Measurements from ENCODE around the gene NCAM1.

The NCAM1 gene

GRCh38 chr11:112997857-112998466 is 36.7 kb downstream of the NCAM1 start:
- Histone ChIP-seq H3K27ac (ENCODE audit: low read depth, low read length) (no peak overlapping the region), H3K36me3 (ENCODE audit: insufficient read depth, low read length) (no peaks in the 10 kb centered on the region), H3K4me1 (ENCODE audit: insufficient read depth, low read length) (peaks cover 9% of the 10 kb centered on the region), H3K4me3 (ENCODE audit: low read length) (no peak overlapping the region), H3K9me3 (ENCODE audit: insufficient read depth, low read depth, low read length) (no peaks in the 10 kb centered on the region), H3K27me3 (ENCODE audit: insufficient read depth, low read length) (no peaks in the 10 kb centered on the region), H3K9ac (ENCODE audit: low read depth, low read length) (no peak overlapping the region)
- 81% methylated on average over 3 of the region's 3 CpGs for WGBS

GRCh38 chr11:112999520-112999919 is 38.3 kb downstream of the NCAM1 start:
- Histone ChIP-seq H3K4me1 (ENCODE audit: insufficient read depth, low read length) (peaks cover 9% of the 10 kb centered on the region), H3K27ac (ENCODE audit: low read depth, low read length) (no peak overlapping the region)
- WGBS, result 94% methylated on average over 2 of the region's 2 CpGs

GRCh38 chr11:113001709-113002108 is 40.5 kb downstream of the NCAM1 start:
- no peaks in the 10 kb centered on the region for H3K36me3 ChIP-seq (ENCODE audit: insufficient read depth, low read length)
- H3K9me3 ChIP-seq (ENCODE audit: insufficient read depth, low read depth, low read length), result no peaks in the 10 kb centered on the region
- no peak overlapping the region for H3K9ac ChIP-seq (ENCODE audit: low read depth, low read length)
- H3K4me1 ChIP-seq (ENCODE audit: insufficient read depth, low read length), result peaks cover 9% of the 10 kb centered on the region
- H3K4me3 ChIP-seq (ENCODE audit: low read length), result no peak overlapping the region
- 89% methylated on average over 5 of the region's 5 CpGs for WGBS
- no peak overlapping the region for H3K27ac ChIP-seq (ENCODE audit: low read depth, low read length)
- no peaks in the 10 kb centered on the region for H3K27me3 ChIP-seq (ENCODE audit: insufficient read depth, low read length)

More at GRCh38 chr11:112999520-112999919, 38.3 kb downstream of the NCAM1 start:
- no peak overlapping the region for H3K4me3 ChIP-seq (ENCODE audit: low read length)
- H3K9me3 ChIP-seq (ENCODE audit: insufficient read depth, low read depth, low read length), result no peaks in the 10 kb centered on the region
- H3K27me3 ChIP-seq (ENCODE audit: insufficient read depth, low read length), result no peaks in the 10 kb centered on the region
- H3K9ac ChIP-seq (ENCODE audit: low read depth, low read length), result no peak overlapping the region
- no peaks in the 10 kb centered on the region for H3K36me3 ChIP-seq (ENCODE audit: insufficient read depth, low read length)

GRCh38 chr11:113006896-113007445 is 45.8 kb downstream of the NCAM1 start:
- 95% methylated on average over 2 of the region's 2 CpGs for WGBS
- no peaks in the 10 kb centered on the region for H3K4me1 ChIP-seq (ENCODE audit: insufficient read depth, low read length)
- no peaks in the 10 kb centered on the region for H3K9me3 ChIP-seq (ENCODE audit: insufficient read depth, low read depth, low read length)
- H3K4me3 ChIP-seq (ENCODE audit: low read length), result no peak overlapping the region
- H3K27me3 ChIP-seq (ENCODE audit: insufficient read depth, low read length), result no peaks in the 10 kb centered on the region
- H3K27ac ChIP-seq (ENCODE audit: low read depth, low read length), result no peak overlapping the region
- no peak overlapping the region for H3K9ac ChIP-seq (ENCODE audit: low read depth, low read length)
- H3K36me3 ChIP-seq (ENCODE audit: insufficient read depth, low read length), result no peaks in the 10 kb centered on the region

GRCh38 chr11:113014262-113015097 is 53.3 kb downstream of the NCAM1 start:
- WGBS, result 90% methylated on average over 11 of the region's 11 CpGs
- no peaks in the 10 kb centered on the region for H3K4me1 ChIP-seq (ENCODE audit: insufficient read depth, low read length)
- no peak overlapping the region for H3K9ac ChIP-seq (ENCODE audit: low read depth, low read length)

GRCh38 chr11:113015098-113015455 is 53.9 kb downstream of the NCAM1 start:
- H3K9me3 ChIP-seq (ENCODE audit: insufficient read depth, low read depth, low read length), result no peaks in the 10 kb centered on the region
- no peaks in the 10 kb centered on the region for H3K36me3 ChIP-seq (ENCODE audit: insufficient read depth, low read length)
- no peak overlapping the region for H3K27ac ChIP-seq (ENCODE audit: low read depth, low read length)
- no peak overlapping the region for H3K4me3 ChIP-seq (ENCODE audit: low read length)
- no peak overlapping the region for H3K9ac ChIP-seq (ENCODE audit: low read depth, low read length)
- no peaks in the 10 kb centered on the region for H3K4me1 ChIP-seq (ENCODE audit: insufficient read depth, low read length)
- no peaks in the 10 kb centered on the region for H3K27me3 ChIP-seq (ENCODE audit: insufficient read depth, low read length)

More at GRCh38 chr11:113014262-113015097, 53.3 kb downstream of the NCAM1 start:
- H3K4me3 ChIP-seq (ENCODE audit: low read length), result no peak overlapping the region
- H3K27ac ChIP-seq (ENCODE audit: low read depth, low read length), result no peak overlapping the region
- H3K36me3 ChIP-seq (ENCODE audit: insufficient read depth, low read length), result no peaks in the 10 kb centered on the region
- no peaks in the 10 kb centered on the region for H3K27me3 ChIP-seq (ENCODE audit: insufficient read depth, low read length)
- no peaks in the 10 kb centered on the region for H3K9me3 ChIP-seq (ENCODE audit: insufficient read depth, low read depth, low read length)

- no peak overlapping the region for H3K27ac ChIP-seq (ENCODE audit: low read depth, low read length)
- WGBS, result 86% methylated on average over 2 of the region's 4 CpGs
Observed at GRCh38 chr11:113016905-113017304, 55.7 kb downstream of the NCAM1 start.

GRCh38 chr11:113018913-113019312 is 57.7 kb downstream of the NCAM1 start:
- Histone ChIP-seq H3K9ac (ENCODE audit: low read depth, low read length) (no peak overlapping the region), H3K4me1 (ENCODE audit: insufficient read depth, low read length) (no peaks in the 10 kb centered on the region), H3K4me3 (ENCODE audit: low read length) (no peak overlapping the region), H3K27ac (ENCODE audit: low read depth, low read length) (no peak overlapping the region), H3K36me3 (ENCODE audit: insufficient read depth, low read length) (no peaks in the 10 kb centered on the region), H3K9me3 (ENCODE audit: insufficient read depth, low read depth, low read length) (no peaks in the 10 kb centered on the region), H3K27me3 (ENCODE audit: insufficient read depth, low read length) (no peaks in the 10 kb centered on the region)
- WGBS, result 95% methylated on average over 5 of the region's 5 CpGs

More at GRCh38 chr11:113016905-113017304, 55.7 kb downstream of the NCAM1 start:
- no peak overlapping the region for H3K4me3 ChIP-seq (ENCODE audit: low read length)
- no peaks in the 10 kb centered on the region for H3K36me3 ChIP-seq (ENCODE audit: insufficient read depth, low read length)
- H3K9ac ChIP-seq (ENCODE audit: low read depth, low read length), result no peak overlapping the region
- H3K9me3 ChIP-seq (ENCODE audit: insufficient read depth, low read depth, low read length), result no peaks in the 10 kb centered on the region
- H3K4me1 ChIP-seq (ENCODE audit: insufficient read depth, low read length), result no peaks in the 10 kb centered on the region
- no peaks in the 10 kb centered on the region for H3K27me3 ChIP-seq (ENCODE audit: insufficient read depth, low read length)

GRCh38 chr11:113019711-113020110 is 58.5 kb downstream of the NCAM1 start:
- Histone ChIP-seq H3K4me3 (ENCODE audit: low read length) (no peak overlapping the region), H3K9me3 (ENCODE audit: insufficient read depth, low read depth, low read length) (no peaks in the 10 kb centered on the region), H3K36me3 (ENCODE audit: insufficient read depth, low read length) (no peaks in the 10 kb centered on the region), H3K9ac (ENCODE audit: low read depth, low read length) (no peak overlapping the region), H3K27me3 (ENCODE audit: insufficient read depth, low read length) (no peaks in the 10 kb centered on the region), H3K4me1 (ENCODE audit: insufficient read depth, low read length) (no peaks in the 10 kb centered on the region), H3K27ac (ENCODE audit: low read depth, low read length) (no peak overlapping the region)
- over 99% methylated on average over 4 of the region's 4 CpGs for WGBS

GRCh38 chr11:113021111-113021510 is 59.9 kb downstream of the NCAM1 start:
- H3K27ac ChIP-seq (ENCODE audit: low read depth, low read length), result no peak overlapping the region
- no peak overlapping the region for H3K9ac ChIP-seq (ENCODE audit: low read depth, low read length)
- no peaks in the 10 kb centered on the region for H3K36me3 ChIP-seq (ENCODE audit: insufficient read depth, low read length)
- 92% methylated on average over 1 of the region's 1 CpG for WGBS
- H3K9me3 ChIP-seq (ENCODE audit: insufficient read depth, low read depth, low read length), result no peaks in the 10 kb centered on the region
- no peak overlapping the region for H3K4me3 ChIP-seq (ENCODE audit: low read length)
- H3K27me3 ChIP-seq (ENCODE audit: insufficient read depth, low read length), result no peaks in the 10 kb centered on the region
- H3K4me1 ChIP-seq (ENCODE audit: insufficient read depth, low read length), result no peaks in the 10 kb centered on the region

GRCh38 chr11:113022262-113022661 is 61.0 kb downstream of the NCAM1 start:
- Histone ChIP-seq H3K9me3 (ENCODE audit: insufficient read depth, low read depth, low read length) (no peaks in the 10 kb centered on the region), H3K4me1 (ENCODE audit: insufficient read depth, low read length) (no peaks in the 10 kb centered on the region), H3K4me3 (ENCODE audit: low read length) (no peak overlapping the region), H3K27me3 (ENCODE audit: insufficient read depth, low read length) (no peaks in the 10 kb centered on the region), H3K36me3 (ENCODE audit: insufficient read depth, low read length) (no peaks in the 10 kb centered on the region), H3K9ac (ENCODE audit: low read depth, low read length) (no peak overlapping the region), H3K27ac (ENCODE audit: low read depth, low read length) (no peak overlapping the region)
- 98% methylated on average over 2 of the region's 2 CpGs for WGBS
